ENCODE measurements around the gene STAT2. TPM values are rescaled to one million over a fixed set of nuclear protein-coding genes. Genes with fewer than 3 reads are reported as not detected.
"Not testable (repeated sequence)": the region's sequence is repeated elsewhere in the genome, so short reads cannot be mapped to it uniquely, and the experiment has no call there.

STAT2 gene
- total RNA-seq, 5 donors from 2014 or later (not counting 1 experiment from before 2014, with no cell fraction given), result 117 to 187 (median 162) TPM

- H3K4me1 Mint-ChIP-seq, result peaks cover 39 to 53% (median 53%) of the 10 kb centered on the region in 3 donors
- peaks cover 7 to 23% of the 10 kb centered on the region in 2 donors for H3K36me3 ChIP-seq (ENCODE audit: control insufficient read depth in 2 of 2, extremely low read depth in 1 of 2, insufficient read depth in 1 of 2, low read length in 1 of 2)
- ATAC-seq (replicated peaks in 1 of 4), result no peak
- H3K36me3 Mint-ChIP-seq, result peaks cover 25% of the 10 kb centered on the region
- H3K27me3 Mint-ChIP-seq, result no peaks in the 10 kb centered on the region
- H3K9me3 Mint-ChIP-seq, result no peaks in the 10 kb centered on the region
- no peaks in the 10 kb centered on the region for H3K9me3 ChIP-seq
- H3K27me3 ChIP-seq (replicated peaks in 1 of 2; ENCODE audit: control insufficient read depth in 2 of 2, extremely low read depth in 1 of 2, insufficient read depth in 2 of 2, low read length in 1 of 2), result no peaks in the 10 kb centered on the region
- DNase-seq, result no peak
- peaks cover 19 to 36% of the 10 kb centered on the region in 2 experiments for H3K4me1 ChIP-seq (ENCODE audit: control insufficient read depth in 1 of 2, extremely low read depth in 1 of 2, insufficient read depth in 2 of 2, low read length in 2 of 2)
- peak overlapping the region; percentile 95 to 96 (median 95) for H3K4me3 Mint-ChIP-seq
- POLR2A ChIA-PET, result interaction anchor here (0.7 to 1.7 kb wide), 4 partner anchors 19 to 21 kb away, joined by 4 to 17 read pairs (median 4); partner anchors contain the start of gene STAT2 (in 2 of the 2)
- CTCF ChIA-PET, result interaction anchor here in 1 of 2 donors (0.8 to 2.1 kb wide), 4 partner anchors 21 to 150 kb away, joined by 3 to 18 read pairs (median 4); partner anchors contain the start of genes CNPY2, SMARCC2 and STAT2
- no CpG with 5 or more reads among the region's 1 CpG for WGBS (ENCODE audit: insufficient coverage)
- H3K27ac ChIP-seq (ENCODE audit: low read length), result peak overlapping the region; percentile 87
- peak overlapping the region; percentile 100 for H3K27ac Mint-ChIP-seq
- peak overlapping the region; percentile 57 to 79 for H3K4me3 ChIP-seq (ENCODE audit: control insufficient read depth in 1 of 2, extremely low read depth in 1 of 2, low read length in 1 of 2)
Measured at GRCh38 chr12:56339158-56339422, 20.8 kb downstream of the STAT2 start.

- no peaks in the 10 kb centered on the region for H3K27me3 Mint-ChIP-seq
- DNase-seq (peak; percentile 52 to 93 (median 80)), ATAC-seq (replicated peaks in 1 of 4) (peak; percentile 82 to 84 (median 82))
- Histone ChIP-seq H3K27ac (ENCODE audit: low read length) (peak within 1 kb of the TSS; percentile 87), H3K27me3 (replicated peaks in 1 of 2; ENCODE audit: control insufficient read depth in 2 of 2, extremely low read depth in 1 of 2, insufficient read depth in 2 of 2, low read length in 1 of 2) (no peaks in the 10 kb centered on the region), H3K36me3 (ENCODE audit: control insufficient read depth in 2 of 2, extremely low read depth in 1 of 2, insufficient read depth in 1 of 2, low read length in 1 of 2) (peaks cover 7 to 18% of the 10 kb centered on the region in 2 donors), H3K4me3 (ENCODE audit: control insufficient read depth in 1 of 2, extremely low read depth in 1 of 2, low read length in 1 of 2) (peak within 1 kb of the TSS; percentile 57 to 79), H3K9me3 (no peaks in the 10 kb centered on the region), H3K4me1 (ENCODE audit: control insufficient read depth in 1 of 2, extremely low read depth in 1 of 2, insufficient read depth in 2 of 2, low read length in 2 of 2) (peaks cover 19 to 39% of the 10 kb centered on the region in 2 experiments)
- 8% methylated on average over 5 of the region's 9 CpGs for WGBS (ENCODE audit: insufficient coverage)
- CTCF ChIA-PET, result interaction anchor here (0.5 to 2.1 kb wide), 8 partner anchors 10 to 298 kb away, joined by 3 to 18 read pairs (median 4); partner anchors contain the start of genes CNPY2 (in 1 of the 2), SMARCC2 (in 1 of the 2) and STAT2 (in 1 of the 2)
- H3K4me3 Mint-ChIP-seq, result peak within 1 kb of the TSS; percentile 95 to 96 (median 95)
- H3K4me1 Mint-ChIP-seq, result peaks cover 41 to 58% (median 56%) of the 10 kb centered on the region in 3 donors
- POLR2A ChIA-PET, result interaction anchor here (0.6 to 1.7 kb wide), 11 partner anchors 13 to 1083 kb away, joined by 3 to 17 read pairs (median 4); partner anchors contain the start of genes STAT2 (in 2 of the 2) and RAB5B (in 1 of the 2)
- H3K27ac Mint-ChIP-seq, result peak within 1 kb of the TSS; percentile 100
- H3K36me3 Mint-ChIP-seq, result peaks cover 19% of the 10 kb centered on the region
- H3K9me3 Mint-ChIP-seq, result no peaks in the 10 kb centered on the region
Measured at GRCh38 chr12:56338308-56339157, 21.4 kb downstream of the STAT2 start, which contains the start of gene IL23A. IL23A (plus strand) TSS chr12:56338884; CDS start chr12:56339045, 161 bp downstream.

- peaks cover 20 to 46% of the 10 kb centered on the region in 2 experiments for H3K4me1 ChIP-seq (ENCODE audit: control insufficient read depth in 1 of 2, extremely low read depth in 1 of 2, insufficient read depth in 2 of 2, low read length in 2 of 2)
- peak overlapping the region; percentile 87 for H3K27ac ChIP-seq (ENCODE audit: low read length)
- Mint-ChIP-seq H3K4me1 (peaks cover 48 to 65% (median 63%) of the 10 kb centered on the region in 3 donors), H3K9me3 (no peaks in the 10 kb centered on the region), H3K27ac (peak overlapping the region; percentile 90 to 100), H3K4me3 (peak overlapping the region in 2 of 3 donors; percentile 95 to 96), H3K36me3 (peaks cover 13% of the 10 kb centered on the region), H3K27me3 (no peaks in the 10 kb centered on the region)
- no peak overlapping the region for H3K4me3 ChIP-seq (ENCODE audit: control insufficient read depth in 1 of 2, extremely low read depth in 1 of 2, low read length in 1 of 2)
- DNase-seq (no peak), ATAC-seq (replicated peaks in 1 of 4) (no peak)
- ChIA-PET POLR2A (interaction anchor here (0.6 to 1.7 kb wide), 7 partner anchors 14 to 1083 kb away, joined by 3 to 17 read pairs (median 4); partner anchors contain the start of gene STAT2 (in 2 of the 2)), CTCF (interaction anchor here in 1 of 2 donors (0.5 to 2.1 kb wide), 5 partner anchors 10 to 299 kb away, joined by 3 to 18 read pairs (median 5); partner anchors contain the start of gene STAT2)
- 80% methylated on average over 3 of the region's 8 CpGs for WGBS (ENCODE audit: insufficient coverage)
- no peaks in the 10 kb centered on the region for H3K9me3 ChIP-seq
- no peaks in the 10 kb centered on the region for H3K27me3 ChIP-seq (replicated peaks in 1 of 2; ENCODE audit: control insufficient read depth in 2 of 2, extremely low read depth in 1 of 2, insufficient read depth in 2 of 2, low read length in 1 of 2)
- H3K36me3 ChIP-seq (ENCODE audit: control insufficient read depth in 2 of 2, extremely low read depth in 1 of 2, insufficient read depth in 1 of 2, low read length in 1 of 2), result peaks cover 0 to 10% of the 10 kb centered on the region in 2 donors
Measured at GRCh38 chr12:56337753-56338251, 22.1 kb downstream of the STAT2 start.

GRCh38 chr12:56336361-56337167 is 23.3 kb downstream of the STAT2 start:
- Mint-ChIP-seq H3K4me3 (peak overlapping the region in 1 of 3 donors; percentile 10), H3K4me1 (peaks cover 53 to 73% (median 65%) of the 10 kb centered on the region in 3 donors), H3K36me3 (peaks cover 10% of the 10 kb centered on the region), H3K9me3 (no peaks in the 10 kb centered on the region), H3K27ac (peak overlapping the region; percentile 81 to 100), H3K27me3 (no peaks in the 10 kb centered on the region)
- ChIA-PET POLR2A (interaction anchor here in 1 of 2 donors (0.5 to 1.5 kb wide), 3 partner anchors 23 to 410 kb away, joined by 3 to 9 read pairs (median 4); partner anchors contain the start of gene STAT2), CTCF (interaction anchor here (0.5 to 0.7 kb wide), 4 partner anchors 8 to 1116 kb away, joined by 3 to 7 read pairs (median 4); no protein-coding TSS in a partner anchor)
- peaks cover 0 to 5% of the 10 kb centered on the region in 2 donors for H3K36me3 ChIP-seq (ENCODE audit: control insufficient read depth in 2 of 2, extremely low read depth in 1 of 2, insufficient read depth in 1 of 2, low read length in 1 of 2)
- whole genome bisulfite sequencing (ENCODE audit: insufficient coverage), result 98% methylated on average over 4 of the region's 9 CpGs
- H3K27me3 ChIP-seq (replicated peaks in 1 of 2; ENCODE audit: control insufficient read depth in 2 of 2, extremely low read depth in 1 of 2, insufficient read depth in 2 of 2, low read length in 1 of 2), result no peaks in the 10 kb centered on the region
- peak overlapping the region; percentile 9 for H3K27ac ChIP-seq (ENCODE audit: low read length)
- ATAC-seq (replicated peaks in 1 of 4), result no peak
- DNase-seq, result no peak
- no peaks in the 10 kb centered on the region for H3K9me3 ChIP-seq
- peaks cover 22 to 50% of the 10 kb centered on the region in 2 experiments for H3K4me1 ChIP-seq (ENCODE audit: control insufficient read depth in 1 of 2, extremely low read depth in 1 of 2, insufficient read depth in 2 of 2, low read length in 2 of 2)
- no peak overlapping the region for H3K4me3 ChIP-seq (ENCODE audit: control insufficient read depth in 1 of 2, extremely low read depth in 1 of 2, low read length in 1 of 2)

GRCh38 chr12:56335527-56335926 is 24.4 kb downstream of the STAT2 start:
- H3K36me3 Mint-ChIP-seq; H3K9me3 Mint-ChIP-seq; H3K27me3 Mint-ChIP-seq; DNase-seq; H3K27ac ChIP-seq (ENCODE audit: low read length); H3K4me3 ChIP-seq (ENCODE audit: control insufficient read depth in 1 of 2, extremely low read depth in 1 of 2, low read length in 1 of 2); H3K27me3 ChIP-seq (replicated peaks in 1 of 2; ENCODE audit: control insufficient read depth in 2 of 2, extremely low read depth in 1 of 2, insufficient read depth in 2 of 2, low read length in 1 of 2); ATAC-seq (replicated peaks in 1 of 4); H3K9me3 ChIP-seq; H3K36me3 ChIP-seq (ENCODE audit: control insufficient read depth in 2 of 2, extremely low read depth in 1 of 2, insufficient read depth in 1 of 2, low read length in 1 of 2): not testable (repeated sequence)
- peak overlapping the region in 1 of 2 donors; percentile 49 for H3K27ac Mint-ChIP-seq
- 90% methylated on average over 2 of the region's 8 CpGs for WGBS (ENCODE audit: insufficient coverage)
- ChIA-PET CTCF (interaction anchor here (0.7 to 2.5 kb wide), 4 partner anchors 24 to 1117 kb away, joined by 5 to 19 read pairs (median 6); partner anchors contain the start of gene STAT2 (in 1 of the 2)), POLR2A (interaction anchor here (0.6 to 0.7 kb wide), 2 partner anchors 20 to 409 kb away, joined by 3 to 9 read pairs; partner anchors contain the start of gene CNPY2 (in 1 of the 2))
- H3K4me1 Mint-ChIP-seq, result peaks cover 58 to 70% (median 63%) of the 10 kb centered on the region in 3 donors
- peak overlapping the region in 1 of 3 donors; percentile 7 for H3K4me3 Mint-ChIP-seq
- peaks cover 22 to 46% of the 10 kb centered on the region in 2 experiments for H3K4me1 ChIP-seq (ENCODE audit: control insufficient read depth in 1 of 2, extremely low read depth in 1 of 2, insufficient read depth in 2 of 2, low read length in 2 of 2)

Data from T-cell (primary cell).